GM19035 (cell line): ENCODE results near the gene MAGI3.
"Not testable (repeated sequence)": the region's sequence is repeated elsewhere in the genome, so short reads cannot be mapped to it uniquely, and the experiment has no call there.

ENCODE experiments used
- ATAC-seq: cut with Tn5 transposase; IDR thresholded peaks from one replicate; pipeline ENCODE4 v1.9.1; 2021; ENCODE audit not compliant: unreplicated experiment

The MAGI3 gene

DNA sequence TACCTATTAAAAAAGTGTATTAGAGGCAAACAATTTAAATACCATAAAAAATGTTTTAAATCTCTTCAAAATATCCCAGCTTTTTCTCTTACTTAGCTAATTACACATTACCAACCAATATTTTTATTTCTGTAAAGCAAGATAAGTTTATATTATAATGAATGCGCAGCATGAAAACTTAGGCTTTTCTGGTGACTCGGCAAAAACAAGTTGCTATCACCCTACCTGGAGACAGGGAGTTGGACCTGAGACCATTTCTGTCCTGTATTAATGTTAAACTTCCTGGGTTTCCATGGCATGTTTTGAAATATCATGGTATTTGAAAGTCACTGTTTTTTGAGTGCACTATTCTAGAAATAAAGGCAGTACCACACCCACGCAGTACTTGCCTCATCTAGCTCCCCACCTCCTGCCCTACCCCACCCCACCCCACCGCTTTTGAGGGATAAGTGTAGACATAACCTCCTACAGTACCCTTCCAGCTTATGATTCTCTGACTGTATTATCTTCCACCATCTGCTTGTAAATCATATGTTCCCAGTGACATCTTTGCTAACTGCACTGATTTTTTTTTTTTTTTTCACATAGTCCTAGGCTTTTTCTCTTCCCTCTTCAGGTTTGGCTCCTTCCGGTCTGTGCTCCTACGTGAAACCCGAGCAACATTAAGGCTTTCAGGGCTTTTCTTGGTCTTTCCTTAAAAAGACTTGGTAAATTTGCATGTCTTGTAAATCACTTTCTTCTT is 291.5 kb downstream of the MAGI3 start:
- no peak for ATAC-seq

DNA sequence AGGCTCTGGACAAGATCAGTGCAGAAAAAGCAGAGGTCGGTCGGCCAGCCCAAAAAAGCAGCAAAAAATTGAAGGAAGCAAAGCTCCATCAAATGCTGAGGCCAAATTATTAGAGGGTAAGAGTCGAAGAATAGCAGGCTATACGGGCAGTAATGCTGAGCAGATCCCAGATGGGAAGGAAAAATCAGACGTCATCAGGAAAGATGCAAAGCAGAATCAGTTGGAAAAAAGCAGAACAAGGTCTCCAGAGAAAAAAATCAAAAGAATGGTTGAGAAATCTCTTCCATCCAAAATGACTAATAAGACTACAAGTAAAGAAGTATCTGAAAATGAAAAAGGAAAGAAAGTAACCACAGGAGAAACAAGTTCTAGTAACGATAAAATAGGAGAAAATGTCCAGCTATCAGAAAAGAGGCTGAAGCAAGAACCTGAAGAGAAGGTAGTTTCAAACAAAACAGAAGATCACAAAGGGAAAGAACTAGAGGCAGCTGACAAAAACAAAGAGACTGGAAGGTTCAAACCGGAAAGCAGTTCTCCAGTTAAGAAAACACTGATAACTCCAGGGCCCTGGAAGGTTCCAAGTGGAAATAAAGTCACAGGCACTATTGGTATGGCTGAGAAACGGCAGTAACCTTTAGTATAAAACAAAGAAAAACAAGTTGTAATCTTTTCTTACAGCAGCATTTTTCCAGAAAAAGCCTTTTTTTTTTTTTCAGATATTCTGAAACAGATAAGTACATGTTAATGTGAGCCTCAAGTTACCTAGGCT is 293.3 kb downstream of the MAGI3 start:
- ATAC-seq, result no peak

DNA sequence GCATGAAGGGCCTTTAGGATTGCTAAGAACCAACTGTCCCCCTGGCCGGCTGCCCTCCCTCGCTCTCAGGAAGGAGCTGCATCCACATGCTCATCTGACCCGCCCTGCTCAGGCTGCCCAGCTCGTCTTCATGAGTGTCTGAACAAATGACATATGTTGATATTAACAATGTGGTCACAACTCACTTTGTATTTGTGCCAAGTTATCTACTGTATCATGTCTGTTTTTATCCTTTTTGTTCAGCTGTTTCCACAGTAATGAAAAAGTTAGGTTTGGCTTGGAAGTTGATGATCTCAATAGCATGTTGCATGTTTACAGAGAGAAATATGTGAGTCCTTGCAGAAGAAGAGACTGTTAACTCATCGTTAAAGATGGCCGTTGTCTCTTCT is 293.8 kb downstream of the MAGI3 start:
- no peak for ATAC-seq

DNA sequence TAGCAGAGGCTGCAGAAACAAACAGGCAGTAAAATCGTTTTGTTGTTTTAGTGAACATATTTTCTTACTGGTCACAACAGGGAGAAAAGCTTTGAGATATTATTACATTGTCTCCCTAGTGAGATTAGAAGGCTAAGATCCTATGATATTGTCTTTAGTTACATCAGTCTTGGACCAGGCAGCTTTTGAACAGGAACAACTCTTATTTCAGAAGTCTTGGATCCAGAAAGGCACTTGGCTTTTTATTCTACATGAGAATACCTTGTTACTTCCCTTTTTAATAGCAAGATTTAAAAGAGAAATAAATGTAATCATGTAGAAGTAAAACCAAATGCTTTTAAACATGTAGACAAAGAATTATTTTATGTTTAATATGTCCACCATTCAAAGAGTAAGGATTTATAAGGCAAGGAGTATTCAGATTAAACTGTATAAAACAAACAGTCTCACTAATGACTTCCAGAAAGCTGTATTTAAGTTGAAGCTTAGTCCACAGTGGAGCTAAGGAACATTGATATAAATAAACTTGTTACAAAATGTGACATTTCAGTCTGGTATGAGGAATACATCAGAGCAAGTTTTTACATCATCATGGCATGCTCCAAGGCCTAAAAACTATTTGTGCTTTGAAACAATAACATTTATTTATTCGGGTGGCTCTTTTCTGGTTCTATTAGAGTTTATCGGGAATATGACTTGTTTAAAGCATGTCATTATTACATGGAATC is 296.7 kb downstream of the MAGI3 start:
- ATAC-seq, result no peak

DNA sequence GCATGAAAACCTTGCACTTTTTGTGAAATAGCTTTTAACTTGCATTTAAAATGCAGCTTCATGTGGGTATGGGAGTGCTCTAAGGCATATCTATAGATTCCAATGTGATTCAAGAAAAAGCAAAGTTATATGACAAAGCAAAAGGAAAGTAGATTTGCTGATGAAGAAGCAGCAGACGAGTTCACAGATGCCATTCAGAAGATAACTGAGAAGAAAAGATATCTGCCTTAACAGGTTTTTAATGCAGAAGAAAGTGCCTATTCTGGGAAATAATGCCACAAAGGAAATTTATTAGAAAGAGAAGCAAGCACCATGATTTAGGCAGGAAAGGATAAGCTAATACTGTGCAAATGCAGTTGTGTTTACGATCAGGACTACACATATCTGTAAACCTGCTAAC is 300.9 kb downstream of the MAGI3 start:
- no peak for ATAC-seq

DNA sequence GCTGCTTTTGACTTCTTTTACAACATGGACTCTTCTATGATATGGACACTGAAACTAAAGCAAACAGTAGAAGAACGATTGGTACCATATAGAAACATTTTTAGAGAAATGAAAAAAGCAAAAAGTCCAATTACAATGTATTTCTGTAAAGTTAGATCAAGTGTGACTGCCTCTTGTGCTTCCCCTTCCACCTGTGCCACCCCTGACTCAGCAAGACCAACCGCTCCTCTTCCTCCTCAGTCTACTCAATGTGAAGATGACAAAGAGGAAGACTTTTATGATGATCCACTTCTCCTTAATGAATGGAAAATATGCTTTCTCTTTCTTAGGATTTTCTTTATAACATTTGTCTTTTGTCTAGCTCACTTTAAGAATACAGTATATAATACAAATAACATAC is 302.0 kb downstream of the MAGI3 start:
- ATAC-seq, result no peak

DNA sequence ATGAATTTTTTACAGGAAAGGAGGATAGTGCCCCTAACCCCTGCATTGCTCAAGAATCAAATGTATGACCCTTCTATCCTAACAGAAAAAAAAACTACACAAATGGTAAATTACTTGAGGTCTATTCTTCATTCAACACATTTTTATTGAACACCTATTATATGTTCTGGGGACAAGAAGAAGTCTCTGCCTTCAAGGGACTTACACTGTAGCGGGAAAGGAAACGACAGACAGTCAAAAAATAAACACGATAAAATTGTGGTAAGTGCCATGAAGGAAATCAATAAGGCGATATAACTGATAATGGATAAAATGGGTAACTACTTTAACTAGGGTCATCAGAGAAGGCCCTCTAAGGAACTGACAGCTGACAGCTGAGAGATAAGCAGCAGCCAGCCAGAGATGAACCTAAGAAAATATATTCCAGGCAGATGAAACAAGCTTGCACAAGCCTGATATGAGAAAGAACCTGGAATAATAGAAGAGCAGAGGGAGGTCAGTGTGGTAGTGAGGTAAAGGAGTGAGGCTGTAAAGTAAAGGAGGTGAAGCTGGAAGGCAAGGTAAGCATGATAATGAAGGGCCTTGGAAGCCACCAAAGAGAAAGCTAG is 302.6 kb downstream of the MAGI3 start:
- ATAC-seq, result no peak

DNA sequence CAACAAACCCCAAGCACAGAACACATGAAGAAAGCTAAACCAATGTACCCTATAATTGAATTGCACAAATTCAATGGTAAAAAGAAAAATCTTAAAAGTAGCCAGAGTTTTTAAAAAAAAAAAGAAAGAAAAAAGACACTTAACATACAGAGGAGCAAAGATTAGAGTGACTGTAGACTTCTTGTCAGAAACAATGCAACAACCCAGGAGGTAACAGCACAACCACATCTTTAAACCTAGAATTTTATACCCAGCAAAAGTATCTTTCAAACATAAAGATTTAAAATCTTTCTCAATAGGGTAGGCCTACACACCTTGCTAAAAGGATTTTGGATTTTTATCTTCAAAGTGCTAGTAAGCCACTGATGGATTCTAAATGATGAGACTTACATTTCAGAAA is 304.6 kb downstream of the MAGI3 start:
- no peak for ATAC-seq

DNA sequence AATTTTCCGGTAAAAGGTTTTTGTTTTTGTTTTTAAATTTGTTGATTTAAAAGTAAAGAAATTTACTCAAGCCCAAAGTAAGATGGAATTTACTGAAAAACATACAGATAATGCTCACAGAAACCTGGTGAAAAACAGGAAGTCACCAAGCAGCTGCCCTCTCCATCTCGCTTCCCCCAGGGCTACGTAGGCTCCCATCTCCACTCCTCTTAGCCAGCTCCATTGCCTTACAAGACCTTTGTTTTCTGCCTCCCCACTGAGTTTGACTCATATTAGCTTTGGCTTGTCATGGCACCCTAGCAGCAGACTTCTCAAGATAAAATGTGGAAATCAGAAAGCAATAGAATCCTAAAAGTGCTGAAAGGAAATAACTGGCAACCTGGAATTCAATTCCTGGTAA is 311.1 kb downstream of the MAGI3 start:
- ATAC-seq, result no peak

DNA sequence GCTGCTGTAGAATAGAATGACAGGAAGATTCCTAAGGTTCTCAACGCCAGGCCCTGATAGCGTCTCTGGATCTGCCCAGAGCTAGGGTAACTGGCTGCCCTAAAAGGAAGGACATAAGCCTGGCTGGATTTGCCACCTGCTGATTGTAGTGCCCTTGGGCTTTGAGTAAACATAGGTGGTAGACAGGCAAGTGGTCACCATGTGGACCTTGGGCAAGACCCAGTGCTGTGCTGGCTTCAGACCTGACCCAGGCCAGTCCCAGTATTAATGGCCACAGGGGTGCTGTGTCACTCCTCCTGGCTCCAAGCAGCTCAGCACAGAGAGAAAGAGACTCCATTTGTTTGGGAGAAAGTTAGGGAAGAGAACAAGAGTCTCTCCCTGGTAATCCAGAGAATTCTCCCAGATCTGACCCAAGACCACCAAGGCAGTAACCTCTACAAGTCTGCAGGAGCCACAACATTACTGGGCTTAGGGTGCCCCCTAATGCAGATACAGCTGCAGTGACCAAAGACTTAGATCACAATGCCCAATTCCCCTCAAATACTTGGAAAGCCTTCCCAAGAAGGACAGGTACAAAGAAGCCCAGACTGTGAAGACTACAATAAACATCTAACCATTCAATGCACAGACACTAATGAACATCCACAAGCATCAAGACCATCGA is 324.4 kb downstream of the MAGI3 start:
- ATAC-seq, result no peak

DNA sequence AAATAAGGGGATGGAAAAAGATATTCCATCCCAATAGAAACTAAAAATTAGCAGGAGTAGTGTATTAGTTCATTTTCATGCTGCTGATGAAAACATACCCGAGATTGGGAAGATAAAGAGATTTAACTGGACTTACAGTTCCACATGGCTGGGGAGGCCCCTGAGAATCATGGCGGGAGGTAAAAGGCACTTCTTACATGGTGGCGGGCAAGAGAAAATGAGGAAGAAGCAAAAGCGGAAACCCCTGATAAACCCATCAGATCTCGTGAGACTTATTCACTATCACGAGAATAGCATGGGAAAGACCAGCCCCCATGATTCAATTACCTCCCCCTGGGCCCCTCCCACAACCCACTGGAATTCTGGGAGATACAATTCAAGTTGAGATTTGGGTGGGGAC is 327.2 kb downstream of the MAGI3 start:
- ATAC-seq, result not testable (repeated sequence)

DNA sequence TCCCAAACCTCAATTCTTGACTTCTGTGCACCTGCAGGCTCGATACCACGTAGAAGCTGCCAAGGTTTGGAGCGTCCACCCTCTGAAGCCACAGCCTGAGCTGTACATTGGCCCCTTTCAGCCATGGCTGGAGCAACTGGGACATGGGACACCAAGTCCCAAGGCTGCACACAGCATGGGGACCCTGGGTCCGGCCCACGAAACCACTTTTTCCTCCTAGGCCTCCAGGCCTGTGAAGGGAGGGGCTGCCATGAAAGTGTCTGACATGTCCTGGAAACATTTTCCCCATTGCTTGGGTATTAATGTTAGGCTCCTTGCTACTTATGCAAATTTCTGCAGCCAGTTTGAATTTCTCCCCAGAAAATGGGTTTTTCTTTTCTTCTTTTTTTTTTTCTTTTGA is 328.3 kb downstream of the MAGI3 start:
- not testable (repeated sequence) for ATAC-seq

DNA sequence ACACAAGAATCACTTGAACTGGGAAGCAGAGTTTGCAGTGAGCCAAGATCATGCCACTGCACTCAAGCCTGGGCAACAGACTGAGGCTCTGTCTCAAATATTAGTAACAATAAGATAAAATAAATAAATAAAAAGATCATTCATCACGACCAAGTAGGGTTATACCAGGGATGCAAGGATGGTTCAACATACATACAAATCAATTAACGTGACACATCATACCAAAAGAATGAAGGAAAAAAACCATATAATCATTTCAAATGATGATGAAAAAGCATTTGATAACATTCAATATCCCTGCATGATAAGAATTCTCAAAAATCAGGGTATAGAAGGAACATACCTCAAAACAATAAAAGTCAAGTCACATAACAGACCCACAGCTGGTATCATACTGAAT is 330.7 kb downstream of the MAGI3 start:
- no peak for ATAC-seq

DNA sequence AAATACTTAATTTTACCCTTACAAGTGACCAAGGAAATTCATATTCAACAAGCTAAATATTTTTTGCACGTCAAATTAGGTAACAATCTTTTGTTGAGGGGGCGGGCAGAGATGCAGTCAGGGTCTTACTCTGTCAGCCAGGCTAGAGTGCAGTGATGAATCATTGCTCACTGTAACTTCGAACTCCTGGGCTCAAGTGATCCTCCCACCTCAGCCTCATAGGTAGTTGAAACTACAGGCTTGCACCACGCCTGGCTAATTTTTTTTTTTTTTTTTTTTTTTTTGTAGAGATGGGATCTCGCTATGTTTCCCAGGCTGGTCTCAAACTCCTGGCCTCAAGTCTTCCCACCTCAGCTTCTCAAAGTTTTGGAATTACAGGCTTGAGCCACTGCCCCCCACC is 342.5 kb downstream of the MAGI3 start:
- ATAC-seq, result no peak

DNA sequence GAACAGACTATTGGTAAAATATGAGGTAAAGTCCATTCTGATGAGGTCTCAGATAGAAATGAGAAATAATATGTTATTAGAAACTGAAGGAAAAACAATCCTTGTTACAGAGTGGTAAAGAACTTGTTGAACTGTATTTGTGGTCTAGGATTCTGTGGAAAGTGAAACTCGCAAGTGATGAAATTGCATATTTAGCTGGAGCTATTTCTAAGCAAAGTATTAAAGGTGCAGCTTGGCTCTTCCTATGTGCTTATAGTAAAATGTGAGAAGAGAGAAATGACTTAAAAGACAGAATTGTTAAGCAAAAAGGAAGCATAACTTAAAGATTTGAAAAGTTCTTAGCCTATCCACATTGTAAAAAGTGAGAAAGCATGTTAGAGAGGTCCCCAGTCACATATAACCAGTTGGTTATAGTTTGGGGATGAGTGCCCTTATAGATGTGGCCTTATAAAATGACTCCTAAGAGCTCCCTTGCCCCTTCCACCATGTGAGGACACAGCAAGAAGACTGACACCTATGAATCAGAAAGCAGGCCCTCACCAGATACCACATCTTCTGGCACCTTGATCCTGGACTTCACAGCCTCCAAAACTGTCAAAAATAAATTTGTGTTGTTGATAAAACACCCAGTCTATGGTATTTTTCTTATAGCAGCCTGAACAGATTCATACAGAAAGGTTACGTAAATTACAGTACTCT is 344.2 kb downstream of the MAGI3 start:
- no peak for ATAC-seq
